22Rv1 (cell line): Measurements from ENCODE around the gene PCP4.

Source experiments
- CTCF ChIP-seq: fragments of 450-650 bp; IDR thresholded peaks from 2 replicates; pipeline ENCODE4 v1.5.1; 2017; ENCODE audit warnings: mild to moderate bottlenecking
- ZFX ChIP-seq: fragments of 450-650 bp; IDR thresholded peaks from 2 replicates; pipeline ENCODE4 v1.6.1; 2017; ENCODE audit warnings: antibody characterized with exemption, borderline replicate concordance

DNA sequence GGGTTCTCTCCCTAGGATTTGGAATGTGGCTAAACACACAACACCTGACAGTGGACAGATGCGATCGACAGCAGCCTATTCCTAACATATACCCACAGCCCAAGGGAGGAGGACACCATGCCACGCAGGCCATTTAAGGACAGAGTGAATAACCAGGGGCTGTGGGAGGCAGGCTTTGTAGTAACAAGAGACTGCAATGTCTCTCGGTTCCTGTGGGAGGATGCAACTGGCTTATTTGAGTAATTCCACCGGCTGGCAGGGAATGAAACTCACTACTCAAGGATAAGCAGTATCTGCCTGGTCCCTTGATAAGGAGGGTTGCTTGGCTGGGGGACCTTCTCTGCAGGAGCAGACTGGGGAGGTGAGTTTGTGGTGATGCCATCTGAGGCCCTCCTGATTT lies 109.6 kb downstream of the PCP4 start:
- TF ChIP-seq CTCF (no peak), ZFX (no peak)
